ENCODE data around the gene MEF2D. TPM values are rescaled to one million over a fixed set of nuclear protein-coding genes. Genes with fewer than 3 reads are reported as not detected.

Gene MEF2D
- total RNA-seq, 3 donors from 2014 or later: 42.5 to 50.9 (median 46.3) TPM

Other genes with a start within 250 kb of the MEF2D start
- gene SMG5, start 217.9 kb downstream of the MEF2D start, total RNA-seq: 100 to 1,000 TPM; 118 to 125 (median 123) TPM
- gene TMEM79, start 216.4 kb downstream of the MEF2D start, total RNA-seq: 1 to 10 TPM; 6.3 to 6.9 (median 6.4) TPM
- 10 to 100 TPM; 12.6 to 15.8 (median 13.2) TPM for gene GLMP, start 205.1 kb downstream of the MEF2D start, total RNA-seq
- under 1 TPM in 1 of 3 donors, not detected in 2; 0.42 TPM for gene VHLL, start 201.5 kb downstream of the MEF2D start, total RNA-seq
- 100 to 1,000 TPM; 694 to 815 (median 725) TPM for gene CCT3, start 162.5 kb downstream of the MEF2D start, total RNA-seq
- under 1 TPM in 2 of 3 donors, not detected in 1; 0.37 to 0.43 TPM for gene TSACC, start 162.2 kb downstream of the MEF2D start, total RNA-seq
- not detected for gene RHBG, start 131.6 kb downstream of the MEF2D start, total RNA-seq
- gene IQGAP3, start 71.8 kb upstream of the MEF2D start, total RNA-seq: under 1 TPM; 0.18 to 0.38 (median 0.37) TPM
- 10 to 100 TPM in 1 of 3 donors, 1 to 10 TPM in 2; 2.9 to 10.9 (median 5.4) TPM for gene TTC24, start 78.9 kb upstream of the MEF2D start, total RNA-seq
- 100 to 1,000 TPM in 1 of 3 donors, 10 to 100 TPM in 2; 80.3 to 102 (median 83.7) TPM for gene NAXE, start 91.0 kb upstream of the MEF2D start, total RNA-seq
- 100 to 1,000 TPM; 171 to 190 (median 174) TPM for gene GPATCH4, start 100.7 kb upstream of the MEF2D start, total RNA-seq
- not detected for gene HAPLN2, start 118.6 kb upstream of the MEF2D start, total RNA-seq
- gene BCAN, start 141.3 kb upstream of the MEF2D start, total RNA-seq: not detected
- under 1 TPM; 0.05 to 0.13 (median 0.05) TPM for gene NES, start 176.6 kb upstream of the MEF2D start, total RNA-seq
- 1 to 10 TPM; 1.8 to 2.5 (median 2.4) TPM for gene CRABP2, start 204.8 kb upstream of the MEF2D start, total RNA-seq
- 10 to 100 TPM; 16.6 to 18.9 (median 18.5) TPM for gene METTL25B, start 227.7 kb upstream of the MEF2D start, total RNA-seq
- 10 to 100 TPM; 62.4 to 65.9 (median 63.8) TPM for gene ISG20L2, start 228.0 kb upstream of the MEF2D start, total RNA-seq
- 100 to 1,000 TPM; 132 to 138 (median 132) TPM for gene MRPL24, start 240.3 kb upstream of the MEF2D start, total RNA-seq